DMS53 (cell line): Measurements from ENCODE around the gene TRIM63.
A peak's percentile ranks its signal among the peaks of the same experiment; 100 is the strongest.

ENCODE experiments used
- DNase-seq: peaks from one replicate; lab custom pipeline; 2025; lab: John Stamatoyannopoulos, UW

The TRIM63 gene

GRCh38 chr1:26016953-26017545, 50.4 kb downstream of the TRIM63 start:
- no peak for DNase-seq

DNA sequence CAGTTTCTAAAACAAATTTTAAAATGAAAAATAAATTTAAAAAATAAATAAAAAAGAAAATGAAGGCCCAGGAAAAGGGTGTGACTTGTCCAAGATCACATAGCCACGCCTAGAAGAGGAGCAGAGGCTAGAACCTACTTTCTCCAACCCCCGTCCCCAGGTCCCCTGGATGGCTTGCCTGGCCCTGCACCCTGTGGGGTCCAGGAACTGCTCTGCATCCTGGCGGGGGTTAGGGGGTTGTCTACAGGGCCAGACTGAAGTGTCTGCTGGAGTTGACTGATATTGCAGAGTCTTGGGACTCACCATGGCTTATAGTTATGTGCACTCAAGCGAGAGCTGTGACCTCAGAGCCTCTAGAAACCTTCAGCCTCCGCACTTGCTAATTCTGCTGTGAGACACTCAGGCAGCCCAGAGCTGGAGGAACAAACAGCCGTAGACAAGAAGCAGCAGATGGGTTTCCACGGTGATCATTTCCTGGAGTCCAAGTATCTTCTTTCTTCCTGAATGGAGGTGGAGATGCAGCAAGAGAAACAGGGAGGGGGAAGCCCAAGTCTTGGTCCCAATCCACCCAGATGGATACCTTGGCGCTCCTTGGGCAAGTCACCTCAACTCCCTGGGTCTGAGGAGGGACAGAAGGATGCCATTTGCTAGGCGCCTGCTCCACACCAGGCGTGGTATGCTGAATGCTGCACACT, 51.0 kb downstream of the TRIM63 start:
- DNase-seq, result no peak

GRCh38 chr1:26015358-26015757, 52.1 kb downstream of the TRIM63 start:
- no peak for DNase-seq

- DNase-seq, result no peak
Observed at GRCh38 chr1:26014179-26014578, 53.3 kb downstream of the TRIM63 start.

- DNase-seq, result no peak
Observed at GRCh38 chr1:26012864-26013263, 54.6 kb downstream of the TRIM63 start.

DNA sequence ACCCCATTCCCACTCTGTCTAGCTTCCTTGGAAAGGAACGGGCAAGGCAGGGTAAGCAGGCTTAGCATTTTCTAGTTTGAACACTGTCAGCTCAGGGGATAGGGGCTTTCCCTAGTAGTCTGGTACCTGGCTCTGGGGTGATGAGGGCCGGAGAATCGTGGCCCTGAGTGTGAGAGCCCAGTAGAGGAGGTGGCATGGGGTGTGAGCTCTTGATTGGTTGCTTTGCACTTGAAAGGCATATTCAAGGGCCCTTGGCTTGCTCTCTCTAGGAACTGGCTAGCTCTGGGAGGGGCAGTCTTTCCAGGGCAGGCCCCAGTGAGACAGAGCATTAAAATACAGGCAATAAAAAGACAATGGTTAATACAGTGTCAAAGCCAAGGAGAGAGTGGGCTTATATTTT, 56.6 kb downstream of the TRIM63 start:
- peak; percentile 66 for DNase-seq

- peak; percentile 63 for DNase-seq
Observed at GRCh38 chr1:26009796-26010447, 57.5 kb downstream of the TRIM63 start.

DNA sequence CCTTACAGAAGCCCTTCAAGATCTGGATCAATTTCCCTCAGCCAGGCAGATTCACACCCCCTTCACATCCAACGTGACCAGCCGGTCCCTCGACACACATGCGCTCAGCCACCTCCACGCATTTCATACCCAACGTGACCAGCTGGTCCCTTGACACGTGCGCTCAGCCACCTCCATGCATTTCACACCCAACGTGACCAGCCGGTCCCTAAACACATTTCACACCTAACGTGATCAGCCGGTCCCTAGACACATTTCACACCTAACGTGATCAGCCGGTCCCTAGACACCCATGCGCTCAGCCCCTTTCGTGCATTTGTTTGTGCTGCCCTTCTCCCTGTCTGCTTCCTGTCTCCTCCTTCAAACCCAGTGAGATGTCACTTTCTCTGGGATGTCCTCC, 60.7 kb downstream of the TRIM63 start:
- DNase-seq, result no peak

- DNase-seq, result no peak
Observed at GRCh38 chr1:26005434-26006105, 61.9 kb downstream of the TRIM63 start.

DNA sequence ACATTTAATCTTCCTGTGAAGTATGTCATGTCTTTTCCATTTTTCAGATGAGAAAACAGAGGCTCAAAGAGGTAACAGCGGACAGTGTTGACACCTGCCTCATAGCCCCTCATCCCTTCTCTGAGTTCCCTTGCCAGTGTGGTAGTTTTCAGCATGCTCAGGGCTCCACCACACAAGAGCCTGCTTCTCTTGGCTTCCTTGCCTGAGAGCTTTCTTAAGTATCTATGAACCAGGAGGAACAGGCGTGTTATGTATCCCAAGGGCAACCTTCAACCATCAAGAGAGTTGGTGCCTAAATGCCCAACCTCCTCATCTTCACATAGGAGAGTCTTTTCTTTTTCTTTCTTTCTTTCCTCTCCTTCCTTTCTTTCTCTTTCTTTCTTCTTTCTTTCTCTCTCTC, 63.7 kb downstream of the TRIM63 start:
- DNase-seq, result no peak

GRCh38 chr1:26003262-26003661, 64.2 kb downstream of the TRIM63 start:
- DNase-seq, result no peak
